ENCODE results near the gene CIB2. TPM values are rescaled to one million over a fixed set of nuclear protein-coding genes. Genes with fewer than 3 reads are reported as not detected.

Gene CIB2
- polyA plus RNA-seq, 1 of the 3 experiments (the other 2 are of a cell fraction), result 39.6 TPM

DNA sequence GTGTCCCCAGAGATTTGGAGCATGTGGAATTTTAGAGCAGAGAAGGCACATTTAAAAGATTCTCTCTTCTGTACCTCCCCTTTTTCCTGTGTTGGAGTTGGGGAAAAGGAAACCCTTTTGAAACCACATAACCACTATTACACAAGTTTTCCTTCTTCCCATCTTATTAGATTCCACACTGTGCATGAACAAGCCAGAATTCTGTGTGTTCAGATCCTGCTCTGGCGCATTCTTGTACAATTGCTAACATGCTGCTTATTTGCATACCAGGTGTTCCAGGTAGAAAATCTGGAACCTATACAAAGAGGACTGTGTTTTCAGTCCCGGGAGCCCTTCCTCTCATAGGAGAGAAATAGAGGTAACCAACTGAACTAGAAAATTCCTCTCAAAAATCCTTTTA is 2.6 kb upstream of the CIB2 start:
- CTCF ChIA-PET, result interaction anchor here (1.9 to 8.4 kb wide), 2 partner anchors 107 to 108 kb away, joined by 7 to 72 read pairs; no protein-coding TSS in a partner anchor
- POLR2A ChIA-PET, result no interaction called here
- H3K27ac ChIP-seq (ENCODE audit: low read depth in 2 of 2, low read length in 1 of 2), result no peak overlapping the region
- TF ChIP-seq, protein P1, sequence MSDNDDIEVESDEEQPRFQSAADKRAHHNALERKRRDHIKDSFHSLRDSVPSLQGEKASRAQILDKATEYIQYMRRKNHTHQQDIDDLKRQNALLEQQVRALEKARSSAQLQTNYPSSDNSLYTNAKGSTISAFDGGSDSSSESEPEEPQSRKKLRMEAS (IDR thresholded peaks at IDR 0.05; ENCODE audit: low read depth), result no peak
- TF ChIP-seq CHD2 (IDR thresholded peaks at IDR 0.05; ENCODE audit: low read length, partially characterized antibody), result no peak
- no peak for TF ChIP-seq TCF12 (IDR thresholded peaks at IDR 0.05)
- no peak for TF ChIP-seq RFX5 (IDR thresholded peaks at IDR 0.05; ENCODE audit: low read length)
- no peak for TF ChIP-seq RCOR1 (IDR thresholded peaks at IDR 0.05; ENCODE audit: low read length)
- no peak for TF ChIP-seq FOSL2 (IDR thresholded peaks at IDR 0.05; ENCODE audit: borderline replicate concordance, low read depth)
- TF ChIP-seq JUND (IDR thresholded peaks at IDR 0.05), result no peak
- H3F3A ChIP-seq (replicated peaks; ENCODE audit: insufficient read depth), result peaks cover 6% of the 10 kb centered on the region
- WGBS (ENCODE audit: low lambda C conversion rate), result 97% methylated on average over 2 of the region's 2 CpGs
- H3K4me3 ChIP-seq (ENCODE audit: low read depth in 2 of 2, low read length in 1 of 2), result no peak overlapping the region
- H3K9ac ChIP-seq, result no peak overlapping the region
- no peaks in the 10 kb centered on the region for H4K20me1 ChIP-seq (ENCODE audit: insufficient read depth)
- no peaks in the 10 kb centered on the region for H3K79me2 ChIP-seq (ENCODE audit: insufficient read depth)
- no peaks in the 10 kb centered on the region for H3K27me3 ChIP-seq (ENCODE audit: insufficient read depth)
- H3K9me3 ChIP-seq, result no peaks in the 10 kb centered on the region
- DNase-seq, result no peak
- H3K36me3 ChIP-seq (replicated peaks in 1 of 2; ENCODE audit: control insufficient read depth in 1 of 2, insufficient read depth in 2 of 2, low read length in 1 of 2), result no peaks in the 10 kb centered on the region
- H3K9me2 ChIP-seq, result no peaks in the 10 kb centered on the region
- peaks cover 0 to 7% of the 10 kb centered on the region in 2 experiments; a peak in 1 of 4 replicates for H3K4me1 ChIP-seq (ENCODE audit: control insufficient read depth in 1 of 2, insufficient read depth in 2 of 2, low read depth in 1 of 2, low read length in 1 of 2)
- no peak overlapping the region for H2AFZ ChIP-seq (ENCODE audit: low read depth)
- no peak overlapping the region for H3K4me2 ChIP-seq

DNA sequence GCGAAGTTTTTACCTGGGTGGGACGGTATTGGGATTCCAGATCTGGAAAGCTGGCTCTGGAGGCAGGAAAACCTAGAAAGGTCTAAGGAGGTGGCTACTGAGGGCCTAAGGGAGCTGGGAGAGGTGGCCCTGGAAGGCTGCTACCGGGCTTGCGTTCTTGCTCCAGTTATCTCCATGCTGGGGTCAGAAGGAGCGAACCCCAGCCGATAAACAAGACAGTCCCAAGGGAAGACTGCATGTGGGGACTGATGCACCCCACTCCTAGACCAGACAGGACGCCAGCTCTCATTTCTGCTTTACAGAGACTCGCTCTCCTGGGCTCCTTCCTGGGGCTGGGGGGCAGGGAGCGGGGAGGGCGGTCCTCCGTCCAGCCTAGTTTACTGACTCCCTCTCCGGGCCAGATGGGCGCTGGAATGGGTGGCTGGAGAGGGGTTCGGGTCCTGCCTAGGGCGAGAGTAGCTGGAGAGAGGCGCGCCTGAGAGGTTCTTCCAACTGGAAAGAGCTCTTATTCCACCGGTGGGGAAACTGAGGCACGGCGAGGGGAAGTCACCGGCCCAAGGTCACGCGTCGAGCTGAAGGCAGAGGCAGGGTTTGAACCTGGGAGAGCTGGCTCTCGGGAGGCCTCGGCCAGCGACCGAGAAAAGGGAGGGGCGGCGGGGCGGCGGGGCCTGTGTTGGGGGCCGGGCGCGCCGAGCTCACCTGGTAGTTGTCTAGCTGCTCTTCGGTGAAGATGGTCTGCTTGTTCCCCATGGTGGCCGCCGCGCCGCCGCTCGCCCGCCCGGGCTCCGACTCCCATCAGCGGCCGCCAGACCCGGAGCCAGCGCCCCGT is 565 bp downstream of the CIB2 start:
- Histone ChIP-seq H3K36me3 (replicated peaks in 1 of 2; ENCODE audit: control insufficient read depth in 1 of 2, insufficient read depth in 2 of 2, low read length in 1 of 2) (no peaks in the 10 kb centered on the region), H3K4me3 (ENCODE audit: low read depth in 2 of 2, low read length in 1 of 2) (peak overlapping the region; percentile 68 to 81), H3K27ac (ENCODE audit: low read depth in 2 of 2, low read length in 1 of 2) (peak overlapping the region in 1 of 2 experiments; percentile 29; a peak in 2 of 4 replicates), H3K4me1 (ENCODE audit: control insufficient read depth in 1 of 2, insufficient read depth in 2 of 2, low read depth in 1 of 2, low read length in 1 of 2) (peaks cover 0 to 7% of the 10 kb centered on the region in 2 experiments; a peak in 1 of 4 replicates), H3K9ac (peak overlapping the region; percentile 36; the same call in 1 of the 2 replicates), H4K20me1 (ENCODE audit: insufficient read depth) (no peaks in the 10 kb centered on the region), H3K79me2 (ENCODE audit: insufficient read depth) (no peaks in the 10 kb centered on the region), H3K9me2 (no peaks in the 10 kb centered on the region), H3K4me2 (peak overlapping the region; percentile 81), H3K27me3 (ENCODE audit: insufficient read depth) (no peaks in the 10 kb centered on the region), H3K9me3 (no peaks in the 10 kb centered on the region), H3F3A (replicated peaks; ENCODE audit: insufficient read depth) (peaks cover 6% of the 10 kb centered on the region), H2AFZ (ENCODE audit: low read depth) (peak overlapping the region; percentile 63; the same call in 1 of the 2 replicates)
- CTCF ChIA-PET, result interaction anchor here (0.6 to 8.4 kb wide), 20 partner anchors 9 to 196 kb away, joined by 3 to 72 read pairs (median 4); partner anchors contain the start of genes IDH3A and SKIC8
- POLR2A ChIA-PET, result interaction anchor here (0.6 to 2.0 kb wide), 3 partner anchors 19 to 816 kb away, joined by 3 to 9 read pairs (median 6); partner anchors contain the start of gene IDH3A
- WGBS (ENCODE audit: low lambda C conversion rate), result 38% methylated on average over 29 of the region's 51 CpGs
- peak; percentile 47 for DNase-seq
- TF ChIP-seq FOSL2 (IDR thresholded peaks at IDR 0.05; ENCODE audit: borderline replicate concordance, low read depth) (no peak), GABPA (IDR thresholded peaks at IDR 0.05; ENCODE audit: low read depth) (no peak), TAF1 (IDR thresholded peaks at IDR 0.05; ENCODE audit: borderline replicate concordance, low read depth, low read length) (no peak), YY1 (IDR thresholded peaks at IDR 0.05; ENCODE audit: low read depth) (no peak), RFX5 (IDR thresholded peaks at IDR 0.05; ENCODE audit: low read length) (no peak)
